T follicular helper cell (primary cell): Measurements from ENCODE around the gene LETM1.

Source experiments
- DNase-seq: peaks from one replicate; pipeline ENCODE4 v3.0.0-alpha.2; 2020; ENCODE audit warnings: low read depth
- total RNA-seq, 2 experiments: gene quantifications; one replicate each; lab custom pipeline; 2026; lab: John Stamatoyannopoulos, UW

LETM1 gene
- total RNA-seq: 102 to 195 reads per million in 2 experiments

- DNase-seq: peak; percentile 84
Measured at GRCh38 chr4:1856071-1856942, at the start of gene LETM1. TSS of gene LETM1 (minus strand) at chr4:1856156. CDS start at chr4:1855950, 206 bp downstream.

GRCh38 chr4:1904042-1904441 lies 48.1 kb upstream of the LETM1 start:
- DNase-seq: no peak

GRCh38 chr4:1903035-1903434 lies 47.1 kb upstream of the LETM1 start:
- DNase-seq: no peak

GRCh38 chr4:1902243-1902642 lies 46.3 kb upstream of the LETM1 start:
- DNase-seq: no peak

GRCh38 chr4:1901127-1901526 lies 45.2 kb upstream of the LETM1 start:
- DNase-seq: no peak

- no peak for DNase-seq
Measured at GRCh38 chr4:1900624-1901023, 44.7 kb upstream of the LETM1 start.

GRCh38 chr4:1900087-1900433 lies 44.1 kb upstream of the LETM1 start:
- DNase-seq: no peak

GRCh38 chr4:1899149-1900086 lies 43.5 kb upstream of the LETM1 start:
- peak; percentile 58 for DNase-seq

- DNase-seq: no peak
Measured at GRCh38 chr4:1898681-1899080, 42.7 kb upstream of the LETM1 start.

- no peak for DNase-seq
Measured at GRCh38 chr4:1898007-1898406, 42.1 kb upstream of the LETM1 start.

- DNase-seq: no peak
Measured at GRCh38 chr4:1896658-1896991, 40.7 kb upstream of the LETM1 start.

- no peak for DNase-seq
Measured at GRCh38 chr4:1895971-1896657, 40.2 kb upstream of the LETM1 start.

- no peak for DNase-seq
Measured at GRCh38 chr4:1890979-1891570, 35.1 kb upstream of the LETM1 start.

- DNase-seq: no peak
Measured at GRCh38 chr4:1887052-1887451, 31.1 kb upstream of the LETM1 start.

GRCh38 chr4:1885414-1885813 lies 29.5 kb upstream of the LETM1 start:
- no peak for DNase-seq

GRCh38 chr4:1883583-1883982 lies 27.6 kb upstream of the LETM1 start:
- no peak for DNase-seq

- no peak for DNase-seq
Measured at GRCh38 chr4:1882850-1883271, 26.9 kb upstream of the LETM1 start.

- DNase-seq: no peak
Measured at GRCh38 chr4:1880332-1880731, 24.4 kb upstream of the LETM1 start.

- no peak for DNase-seq
Measured at GRCh38 chr4:1879485-1879884, 23.5 kb upstream of the LETM1 start.

- DNase-seq: no peak
Measured at GRCh38 chr4:1874201-1874600, 18.2 kb upstream of the LETM1 start.

- DNase-seq: no peak
Measured at GRCh38 chr4:1873776-1874175, 17.8 kb upstream of the LETM1 start.

GRCh38 chr4:1873291-1873690 lies 17.3 kb upstream of the LETM1 start:
- no peak for DNase-seq
